NCI-H82 (cell line): ENCODE data around the gene ELAVL3.
A peak's percentile ranks its signal among the peaks of the same experiment; 100 is the strongest.
"Not testable (repeated sequence)": the region's sequence is repeated elsewhere in the genome, so short reads cannot be mapped to it uniquely, and the experiment has no call there.

ENCODE experiments used
- DNase-seq: peaks from one replicate; lab custom pipeline; 2025; lab: John Stamatoyannopoulos, UW

The ELAVL3 gene

GRCh38 chr19:11435833-11436313 lies 45.0 kb downstream of the ELAVL3 start:
- DNase-seq: no peak

- DNase-seq: peak; percentile 100
These were observed 45.6 kb downstream of the ELAVL3 start, which contains the start of the genes ODAD3 and PRKCSH for GRCh38 chr19:11435057-11435832. TSS of gene ODAD3 (minus strand) at chr19:11435121. CDS start at chr19:11435016, 105 bp downstream. TSS of gene PRKCSH (plus strand) at chr19:11435635. CDS start at chr19:11436118, 483 bp downstream.

GRCh38 chr19:11434703-11435056 lies 46.2 kb downstream of the ELAVL3 start:
- no peak for DNase-seq

- not testable (repeated sequence) for DNase-seq
These were observed 47.3 kb downstream of the ELAVL3 start for GRCh38 chr19:11433526-11433925.

- DNase-seq: no peak
These were observed 54.2 kb downstream of the ELAVL3 start for GRCh38 chr19:11426656-11427055.

- DNase-seq: peak; percentile 12
These were observed 55.0 kb downstream of the ELAVL3 start for GRCh38 chr19:11425719-11426457.

GRCh38 chr19:11423791-11424181 lies 57.1 kb downstream of the ELAVL3 start:
- no peak for DNase-seq

- no peak for DNase-seq
These were observed 57.6 kb downstream of the ELAVL3 start for GRCh38 chr19:11423164-11423790.

- DNase-seq: peak; percentile 25
These were observed 58.4 kb downstream of the ELAVL3 start for GRCh38 chr19:11422163-11423065.

GRCh38 chr19:11421371-11422098 lies 59.3 kb downstream of the ELAVL3 start:
- DNase-seq: peak; percentile 25

GRCh38 chr19:11420429-11421370 lies 60.1 kb downstream of the ELAVL3 start:
- DNase-seq: no peak

GRCh38 chr19:11418549-11419506 lies 62.0 kb downstream of the ELAVL3 start, which contains the start of gene RGL3:
TSS of gene RGL3 (minus strand) at chr19:11419314. CDS start at chr19:11419278, 36 bp downstream.
- DNase-seq: no peak

- no peak for DNase-seq
These were observed 62.7 kb downstream of the ELAVL3 start for GRCh38 chr19:11418094-11418548.

GRCh38 chr19:11416346-11417052 lies 64.3 kb downstream of the ELAVL3 start:
- DNase-seq: no peak

GRCh38 chr19:11414544-11414943 lies 66.3 kb downstream of the ELAVL3 start:
- DNase-seq: peak; percentile 98

- no peak for DNase-seq
These were observed 70.2 kb downstream of the ELAVL3 start for GRCh38 chr19:11410682-11411081.

- DNase-seq: no peak
These were observed 72.3 kb downstream of the ELAVL3 start for GRCh38 chr19:11408591-11408990.
